Measurements from ENCODE around the gene CDK16.

Gene CDK16

DNA sequence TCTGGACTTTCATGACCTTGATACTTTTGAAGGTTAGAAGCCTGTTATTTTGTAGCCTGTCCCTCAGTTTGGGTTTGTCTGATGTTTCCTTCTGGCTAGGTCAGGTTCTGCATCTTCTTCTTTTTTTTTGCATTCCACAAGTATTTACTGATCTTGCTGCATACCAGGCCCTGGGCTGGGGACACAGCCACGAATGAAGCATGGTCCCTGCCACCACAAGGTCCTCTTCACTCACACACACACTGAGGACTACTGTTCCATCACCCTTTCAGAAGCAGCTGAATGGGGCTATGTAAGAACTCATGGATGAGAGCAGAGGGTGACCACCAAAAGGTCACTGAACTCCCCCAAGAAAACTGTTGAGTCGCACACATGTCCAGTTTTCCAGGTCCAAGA is 53.5 kb downstream of the CDK16 start:
- Histone ChIP-seq H3K4me1 (ENCODE audit: low read depth, poor library complexity, severe bottlenecking) (no peaks in the 10 kb centered on the region), H4K20me1 (ENCODE audit: insufficient read depth) (no peaks in the 10 kb centered on the region), H3K4me2 (no peak overlapping the region), H3K27me3 (ENCODE audit: insufficient read depth, low read depth) (no peaks in the 10 kb centered on the region), H3K27ac (no peak overlapping the region), H3K36me3 (ENCODE audit: insufficient read depth) (no peaks in the 10 kb centered on the region), H3K9ac (no peak overlapping the region), H2AFZ (ENCODE audit: low read depth) (no peak overlapping the region), H3K4me3 (IDR thresholded peaks at IDR 0.05; ENCODE audit: insufficient read depth, low read depth, low read length) (no peak overlapping the region), H3K79me2 (ENCODE audit: insufficient read depth, low read depth) (no peaks in the 10 kb centered on the region)
- TF ChIP-seq, protein P1, sequence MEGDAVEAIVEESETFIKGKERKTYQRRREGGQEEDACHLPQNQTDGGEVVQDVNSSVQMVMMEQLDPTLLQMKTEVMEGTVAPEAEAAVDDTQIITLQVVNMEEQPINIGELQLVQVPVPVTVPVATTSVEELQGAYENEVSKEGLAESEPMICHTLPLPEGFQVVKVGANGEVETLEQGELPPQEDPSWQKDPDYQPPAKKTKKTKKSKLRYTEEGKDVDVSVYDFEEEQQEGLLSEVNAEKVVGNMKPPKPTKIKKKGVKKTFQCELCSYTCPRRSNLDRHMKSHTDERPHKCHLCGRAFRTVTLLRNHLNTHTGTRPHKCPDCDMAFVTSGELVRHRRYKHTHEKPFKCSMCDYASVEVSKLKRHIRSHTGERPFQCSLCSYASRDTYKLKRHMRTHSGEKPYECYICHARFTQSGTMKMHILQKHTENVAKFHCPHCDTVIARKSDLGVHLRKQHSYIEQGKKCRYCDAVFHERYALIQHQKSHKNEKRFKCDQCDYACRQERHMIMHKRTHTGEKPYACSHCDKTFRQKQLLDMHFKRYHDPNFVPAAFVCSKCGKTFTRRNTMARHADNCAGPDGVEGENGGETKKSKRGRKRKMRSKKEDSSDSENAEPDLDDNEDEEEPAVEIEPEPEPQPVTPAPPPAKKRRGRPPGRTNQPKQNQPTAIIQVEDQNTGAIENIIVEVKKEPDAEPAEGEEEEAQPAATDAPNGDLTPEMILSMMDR (conservative IDR thresholded peaks at IDR 0.05; ENCODE audit: low read depth, low read length), result no peak

DNA sequence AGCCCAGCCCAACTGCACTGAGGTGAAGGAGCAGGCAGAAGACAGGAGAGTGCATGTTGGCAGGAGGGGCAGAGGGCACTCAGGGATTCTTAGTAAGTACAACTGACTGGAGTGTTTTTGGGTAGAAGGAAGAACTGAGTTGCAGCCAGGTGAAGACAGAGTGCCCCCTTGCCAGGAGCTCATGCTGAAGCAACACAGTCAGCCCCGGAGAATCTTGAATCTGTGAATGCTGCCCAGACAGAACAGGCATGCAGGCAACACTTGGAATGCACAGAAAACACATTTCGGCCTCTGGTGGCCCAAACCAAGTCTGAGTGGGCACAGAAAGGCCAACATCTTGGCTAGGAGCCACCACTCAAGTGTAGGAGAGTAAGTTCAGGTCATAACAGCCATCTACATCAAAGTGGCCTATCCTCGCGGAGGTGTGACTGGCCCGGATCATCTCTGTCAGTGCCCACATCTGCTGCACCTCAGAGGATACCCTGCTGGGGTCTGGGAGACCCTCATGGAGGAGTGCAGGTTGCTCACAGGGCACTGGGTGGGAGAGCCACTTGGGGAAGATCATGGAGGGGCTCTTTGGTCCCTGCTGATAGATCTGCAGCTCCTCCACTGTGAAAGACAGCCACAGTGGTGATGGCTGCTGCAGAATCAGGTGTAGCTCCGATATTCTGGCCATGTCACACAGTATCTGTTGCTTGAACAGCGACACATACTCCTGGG is 54.7 kb downstream of the CDK16 start:
- no peak overlapping the region for H2AFZ ChIP-seq (ENCODE audit: low read depth)
- H3K36me3 ChIP-seq (ENCODE audit: insufficient read depth), result no peaks in the 10 kb centered on the region

DNA sequence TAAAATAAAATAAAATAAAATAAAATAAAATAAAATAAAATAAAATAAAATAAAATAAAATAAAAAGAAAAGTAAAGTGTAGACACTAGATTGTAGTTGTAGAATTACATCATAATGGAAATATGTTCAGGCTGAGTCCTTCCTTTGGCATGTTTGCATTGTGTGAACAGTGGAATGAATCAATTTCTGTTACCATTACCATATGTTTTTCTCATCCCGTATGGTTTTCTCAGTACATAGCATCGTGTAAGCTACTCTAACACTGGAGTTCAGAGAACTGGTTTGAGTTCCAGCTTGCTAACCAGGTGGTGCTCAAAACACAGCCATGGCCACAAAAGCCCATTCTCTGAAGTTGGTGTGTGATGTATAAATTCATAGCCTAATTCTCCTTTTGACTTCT is 60.2 kb downstream of the CDK16 start:
- H3K4me2 ChIP-seq, result no peak overlapping the region
- no peaks in the 10 kb centered on the region for H3K4me1 ChIP-seq (ENCODE audit: low read depth, poor library complexity, severe bottlenecking)
- H3K79me2 ChIP-seq (ENCODE audit: insufficient read depth, low read depth), result no peaks in the 10 kb centered on the region
- TF ChIP-seq, protein P1 (conservative IDR thresholded peaks at IDR 0.05; ENCODE audit: low read depth, low read length), result no peak
- H2AFZ ChIP-seq (ENCODE audit: low read depth), result no peak overlapping the region
- H3K4me3 ChIP-seq (IDR thresholded peaks at IDR 0.05; ENCODE audit: insufficient read depth, low read depth, low read length), result no peak overlapping the region
- no peak overlapping the region for H3K27ac ChIP-seq
- H3K9ac ChIP-seq, result no peak overlapping the region
- no peaks in the 10 kb centered on the region for H4K20me1 ChIP-seq (ENCODE audit: insufficient read depth)
- no peaks in the 10 kb centered on the region for H3K36me3 ChIP-seq (ENCODE audit: insufficient read depth)
- H3K27me3 ChIP-seq (ENCODE audit: insufficient read depth, low read depth), result no peaks in the 10 kb centered on the region

More for the DNA sequence above, 54.7 kb downstream of the CDK16 start:
- no peak overlapping the region for H3K27ac ChIP-seq
- H3K27me3 ChIP-seq (ENCODE audit: insufficient read depth, low read depth), result no peaks in the 10 kb centered on the region
- no peaks in the 10 kb centered on the region for H3K4me1 ChIP-seq (ENCODE audit: low read depth, poor library complexity, severe bottlenecking)
- H3K4me3 ChIP-seq (IDR thresholded peaks at IDR 0.05; ENCODE audit: insufficient read depth, low read depth, low read length), result no peak overlapping the region
- TF ChIP-seq, protein P1 (conservative IDR thresholded peaks at IDR 0.05; ENCODE audit: low read depth, low read length), result no peak
- no peaks in the 10 kb centered on the region for H3K79me2 ChIP-seq (ENCODE audit: insufficient read depth, low read depth)
- H3K9ac ChIP-seq, result no peak overlapping the region
- no peaks in the 10 kb centered on the region for H4K20me1 ChIP-seq (ENCODE audit: insufficient read depth)
- no peak overlapping the region for H3K4me2 ChIP-seq
